Thyroid gland (tissue), 4 donors: ENCODE data around the gene DIS3L2.

ENCODE experiments used
- POLR2A ChIP-seq, 2 donors: fragments of 450-650 bp; IDR thresholded peaks; one replicate each; pipeline ENCODE4 v1.6.1; 2017; ENCODE audit warnings: antibody characterized with exemption in 2 of 2, mild to moderate bottlenecking in 2 of 2, moderate library complexity in 1 of 2
- TF ChIP-seq, protein P1 (sequence below), 6 experiments: fragments of 200-600 bp in 3 of 6; fragments of 450-650 bp in 3 of 6; sonication (generic) in 3 of 6; IDR thresholded peaks; one replicate each; pipeline ENCODE4 v1.5.1; 2016 to 2019; ENCODE audit warnings: antibody characterized with exemption in 6 of 6, mild to moderate bottlenecking in 2 of 6, inconsistent platforms in 1 of 6, moderate library complexity in 1 of 6

- TF ChIP-seq POLR2A (IDR thresholded peaks at IDR 0.05): no peak
- TF ChIP-seq, protein P1, sequence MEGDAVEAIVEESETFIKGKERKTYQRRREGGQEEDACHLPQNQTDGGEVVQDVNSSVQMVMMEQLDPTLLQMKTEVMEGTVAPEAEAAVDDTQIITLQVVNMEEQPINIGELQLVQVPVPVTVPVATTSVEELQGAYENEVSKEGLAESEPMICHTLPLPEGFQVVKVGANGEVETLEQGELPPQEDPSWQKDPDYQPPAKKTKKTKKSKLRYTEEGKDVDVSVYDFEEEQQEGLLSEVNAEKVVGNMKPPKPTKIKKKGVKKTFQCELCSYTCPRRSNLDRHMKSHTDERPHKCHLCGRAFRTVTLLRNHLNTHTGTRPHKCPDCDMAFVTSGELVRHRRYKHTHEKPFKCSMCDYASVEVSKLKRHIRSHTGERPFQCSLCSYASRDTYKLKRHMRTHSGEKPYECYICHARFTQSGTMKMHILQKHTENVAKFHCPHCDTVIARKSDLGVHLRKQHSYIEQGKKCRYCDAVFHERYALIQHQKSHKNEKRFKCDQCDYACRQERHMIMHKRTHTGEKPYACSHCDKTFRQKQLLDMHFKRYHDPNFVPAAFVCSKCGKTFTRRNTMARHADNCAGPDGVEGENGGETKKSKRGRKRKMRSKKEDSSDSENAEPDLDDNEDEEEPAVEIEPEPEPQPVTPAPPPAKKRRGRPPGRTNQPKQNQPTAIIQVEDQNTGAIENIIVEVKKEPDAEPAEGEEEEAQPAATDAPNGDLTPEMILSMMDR (IDR thresholded peaks at IDR 0.05): no peak
Measured at GRCh38 chr2:232316461-232317330, 355.2 kb downstream of the DIS3L2 start.
